HG03039 (cell line): ENCODE measurements around the gene TSTD2.

Experiments
- ATAC-seq: cut with Tn5 transposase; IDR thresholded peaks from one replicate; pipeline ENCODE4 v1.9.1; 2021; ENCODE audit warnings: mild to moderate bottlenecking, moderate library complexity; ENCODE audit not compliant: unreplicated experiment

TSTD2 gene

GRCh38 chr9:97565262-97565661 lies 67.9 kb downstream of the TSTD2 start:
- ATAC-seq, result no peak

- ATAC-seq, result no peak
Observed at GRCh38 chr9:97564291-97565175, 68.6 kb downstream of the TSTD2 start.

GRCh38 chr9:97563458-97564135 lies 69.6 kb downstream of the TSTD2 start:
- ATAC-seq, result no peak

- ATAC-seq, result no peak
Observed at GRCh38 chr9:97562542-97562941, 70.6 kb downstream of the TSTD2 start.

GRCh38 chr9:97561501-97561900 lies 71.7 kb downstream of the TSTD2 start:
- no peak for ATAC-seq

- ATAC-seq, result no peak
Observed at GRCh38 chr9:97560851-97561250, 72.3 kb downstream of the TSTD2 start.

GRCh38 chr9:97560154-97560553 lies 73.0 kb downstream of the TSTD2 start:
- no peak for ATAC-seq

- ATAC-seq, result peak; percentile 78
Observed at GRCh38 chr9:97559111-97559514, 74.1 kb downstream of the TSTD2 start.

- peak; percentile 23 for ATAC-seq
Observed at GRCh38 chr9:97558701-97559101, 74.5 kb downstream of the TSTD2 start.

GRCh38 chr9:97557606-97558095 lies 75.5 kb downstream of the TSTD2 start:
- no peak for ATAC-seq

GRCh38 chr9:97556721-97557605 lies 76.2 kb downstream of the TSTD2 start:
- no peak for ATAC-seq

GRCh38 chr9:97556036-97556720 lies 77.0 kb downstream of the TSTD2 start:
- ATAC-seq, result no peak

GRCh38 chr9:97555164-97555563 lies 78.0 kb downstream of the TSTD2 start:
- no peak for ATAC-seq

GRCh38 chr9:97554566-97555075 lies 78.5 kb downstream of the TSTD2 start:
- ATAC-seq, result no peak

GRCh38 chr9:97553841-97554240 lies 79.3 kb downstream of the TSTD2 start:
- ATAC-seq, result no peak

- no peak for ATAC-seq
Observed at GRCh38 chr9:97553141-97553540, 80.0 kb downstream of the TSTD2 start.

GRCh38 chr9:97551308-97551707 lies 81.9 kb downstream of the TSTD2 start:
- ATAC-seq, result no peak

- no peak for ATAC-seq
Observed at GRCh38 chr9:97550386-97550785, 82.8 kb downstream of the TSTD2 start.
